HCT116 (cell line): ENCODE data around the gene ACAT2. TPM values are rescaled to one million over a fixed set of nuclear protein-coding genes. Genes with fewer than 3 reads are reported as not detected.
"Not testable (repeated sequence)": the region's sequence is repeated elsewhere in the genome, so short reads cannot be mapped to it uniquely, and the experiment has no call there.

Source experiments
- ATAC-seq: fragments of 200-7000 bp; cut with Tn5 transposase; 2 replicates; pipeline ENCODE4 v1.9.1; 2020; ENCODE audit warnings: mild to moderate bottlenecking, moderate library complexity
- BruUV-seq: library from RNA; stranded (reverse); fragments of 400-500 nt; replicated peaks from 2 replicates; lab custom pipeline; 2021; lab: Mats Ljungman, UMichigan
- CTCF ChIA-PET: fragments of 300-600 bp; sonication (Branson Sonifier 250); formaldehyde crosslinking; loops from one replicate; lab custom pipeline; 2021; ENCODE audit warnings: antibody characterized with exemption; lab: Charles Lee
- POLR2A ChIA-PET: fragments of 300-600, 350-600 bp; sonication (Branson Sonifier 250); formaldehyde crosslinking; loops from one replicate; lab custom pipeline; 2021; ENCODE audit warnings: antibody characterized with exemption; lab: Charles Lee
- RAD21 ChIA-PET, 2 experiments: fragments of 300-600 bp; sonication (Branson Sonifier 250); formaldehyde crosslinking; loops; one replicate each; lab custom pipeline; 2023; ENCODE audit warnings: low total read pairs in 2 of 2; ENCODE audit not compliant: uncharacterized antibody in 2 of 2, unreplicated experiment in 2 of 2, low non-redundant PET in 1 of 2; lab: Charles Lee
- DNase-seq: peaks from one replicate; pipeline ENCODE4 v3.0.0-alpha.2; 2010; ENCODE audit warnings: low read depth, low spot score
- H2AFZ ChIP-seq: fragments of 200-600 bp; shearing (Covaris generic), sonication (generic); 2 replicates; pipeline ENCODE4 v1.6.1; 2017; ENCODE audit warnings: low read depth, mixed run types, mixed read lengths, antibody characterized with exemption, low read length; ENCODE audit not compliant: poor library complexity, severe bottlenecking
- H3K27ac ChIP-seq: 2 replicates; pipeline ENCODE4 v1.5.1; 2012; ENCODE audit warnings: low read depth, low read length
- H3K27me3 ChIP-seq: fragments of 200-600 bp; sonication (generic); 2 replicates; pipeline ENCODE4 v1.6.1; 2016; ENCODE audit warnings: mixed run types, low read length, mixed read lengths; ENCODE audit not compliant: insufficient read depth
- H3K36me3 ChIP-seq, 2 experiments: fragments of 200-500 bp in 1 of 2; fragments of 200-600 bp in 1 of 2; sonication (Bioruptor generic) in 1 of 2; sonication (generic) in 1 of 2; 2 replicates each; pipeline versions ENCODE4 v1.5.1 to v1.6.1; 2014 to 2016; ENCODE audit warnings: low read length in 2 of 2, inconsistent platforms in 1 of 2, mixed read lengths in 1 of 2, mixed run types in 1 of 2; ENCODE audit not compliant: insufficient read depth in 2 of 2, control insufficient read depth in 1 of 2
- H3K4me1 ChIP-seq, 2 experiments: fragments of 200-600 bp in 1 of 2; sonication (generic) in 1 of 2; 2 replicates each; pipeline versions ENCODE4 v1.5.1 to v1.6.1; 2012 to 2017; ENCODE audit warnings: low read length in 2 of 2, inconsistent platforms in 1 of 2, mild to moderate bottlenecking in 1 of 2, mixed read lengths in 1 of 2, mixed run types in 1 of 2, moderate library complexity in 1 of 2; ENCODE audit not compliant: insufficient read depth in 2 of 2, control insufficient read depth in 1 of 2
- H3K4me2 ChIP-seq: fragments of 200-600 bp; sonication (generic); 2 replicates; pipeline ENCODE4 v1.6.1; 2017; ENCODE audit warnings: mixed run types, low read length, mixed read lengths
- H3K4me3 ChIP-seq, 2 experiments: fragments of 200-600 bp in 1 of 2; sonication (generic) in 1 of 2; replicated peaks in 1 of 2; 2 replicates each; pipeline ENCODE4 v1.5.1; 2011 to 2016; ENCODE audit warnings: low read length in 2 of 2, control low read depth in 1 of 2, low read depth in 1 of 2, mild to moderate bottlenecking in 1 of 2, mixed read lengths in 1 of 2, mixed run types in 1 of 2
- H3K79me2 ChIP-seq: fragments of 200-600 bp; sonication (generic); 2 replicates; pipeline ENCODE4 v1.6.1; 2017; ENCODE audit warnings: mild to moderate bottlenecking, mixed run types, low read length, moderate library complexity, mixed read lengths; ENCODE audit not compliant: insufficient read depth
- H3K9ac ChIP-seq: fragments of 200-600 bp; sonication (generic); 2 replicates; pipeline ENCODE4 v1.6.1; 2016; ENCODE audit warnings: low read length, mixed read lengths
- H3K9me2 ChIP-seq: fragments of 200-600 bp; sonication (generic), shearing (Covaris generic); 2 replicates; pipeline ENCODE4 v1.6.1; 2017; ENCODE audit warnings: mixed run types, mild to moderate bottlenecking, moderate library complexity; ENCODE audit not compliant: insufficient read depth
- H3K9me3 ChIP-seq, 2 experiments: fragments of 200-500 bp in 1 of 2; fragments of 200-600 bp in 1 of 2; sonication (Bioruptor generic) in 1 of 2; sonication (generic) in 1 of 2; 2 replicates each; pipeline ENCODE4 v1.6.1; 2014 to 2017; ENCODE audit warnings: low read length in 2 of 2, mixed read lengths in 2 of 2, inconsistent platforms in 1 of 2, low read depth in 1 of 2, mild to moderate bottlenecking in 1 of 2, mixed run types in 1 of 2, moderate library complexity in 1 of 2; ENCODE audit not compliant: control insufficient read depth in 1 of 2, insufficient read depth in 1 of 2
- H4K20me1 ChIP-seq: fragments of 200-600 bp; sonication (generic), shearing (Covaris generic); 2 replicates; pipeline ENCODE4 v1.6.1; 2017; ENCODE audit warnings: mixed run types, mild to moderate bottlenecking, moderate library complexity; ENCODE audit not compliant: insufficient read depth
- ATF3 ChIP-seq: IDR thresholded peaks from 2 replicates; pipeline ENCODE4 v1.6.1; 2012
- CTCF ChIP-seq, 3 experiments: fragments of 200-600 bp in 1 of 3; sonication (generic) in 1 of 3; IDR thresholded peaks in 2 of 3; conservative IDR thresholded peaks in 1 of 3; 2 replicates each; pipeline ENCODE4 v1.5.1; 2012 to 2017; ENCODE audit warnings: low read depth in 2 of 3, low read length in 2 of 3, antibody characterized with exemption in 1 of 3, borderline replicate concordance in 1 of 3, control low read depth in 1 of 3, mild to moderate bottlenecking in 1 of 3, mixed read lengths in 1 of 3, mixed run types in 1 of 3, moderate library complexity in 1 of 3; ENCODE audit not compliant: insufficient read depth in 1 of 3
- EGR1 ChIP-seq: IDR thresholded peaks from 2 replicates; pipeline ENCODE4 v1.6.1; 2012; ENCODE audit warnings: low read depth
- EZH2 ChIP-seq: fragments of 200-600 bp; sonication (generic); IDR thresholded peaks from 2 replicates; pipeline ENCODE4 v1.6.1; 2017; ENCODE audit warnings: antibody characterized with exemption, mixed run types
- FOSL1 ChIP-seq: IDR thresholded peaks from 2 replicates; pipeline ENCODE4 v1.6.1; 2012; ENCODE audit warnings: low read depth
- JUND ChIP-seq: IDR thresholded peaks from 2 replicates; pipeline ENCODE4 v1.6.1; 2012
- MAX ChIP-seq: IDR thresholded peaks from 2 replicates; pipeline ENCODE4 v1.6.1; 2012
- POLR2AphosphoS5 ChIP-seq: IDR thresholded peaks from 2 replicates; pipeline ENCODE4 v1.6.1; 2011; ENCODE audit warnings: mild to moderate bottlenecking, low read depth, low read length, moderate library complexity
- RAD21 ChIP-seq: IDR thresholded peaks from 2 replicates; pipeline ENCODE4 v1.6.1; 2012; ENCODE audit warnings: low read depth, mild to moderate bottlenecking
- REST ChIP-seq: IDR thresholded peaks from 2 replicates; pipeline ENCODE4 v1.6.1; 2012; ENCODE audit warnings: low read depth
- SIN3A ChIP-seq: IDR thresholded peaks from 2 replicates; pipeline ENCODE4 v1.6.1; 2012; ENCODE audit warnings: low read depth
- SRF ChIP-seq: IDR thresholded peaks from 2 replicates; pipeline ENCODE4 v1.6.1; 2012; ENCODE audit warnings: low read depth
- TCF7L2 ChIP-seq: IDR thresholded peaks from 2 replicates; pipeline ENCODE4 v1.7.0; 2011; ENCODE audit warnings: borderline replicate concordance, inconsistent platforms; ENCODE audit not compliant: insufficient read depth, insufficient read length; ENCODE audit errors: extremely low read depth
- YY1 ChIP-seq: IDR thresholded peaks from 2 replicates; pipeline ENCODE4 v1.6.1; 2011; ENCODE audit warnings: low read length, low read depth, moderate library complexity, mild to moderate bottlenecking; ENCODE audit not compliant: insufficient replicate concordance; ENCODE audit errors: extremely low read depth
- ZNF274 ChIP-seq: fragments of 200-500 bp; sonication (Bioruptor generic); IDR thresholded peaks from 2 replicates; pipeline ENCODE4 v1.6.1; 2014; ENCODE audit warnings: mild to moderate bottlenecking, low read depth, low read length, inconsistent platforms
- intact Hi-C: fragments of 100-400 bp; cut with micrococcal nuclease; formaldehyde crosslinking; loops from 2 replicates; pipeline ENCODE4 v1.10.0; 2022
- total RNA-seq: library from RNA; stranded (reverse); gene quantifications from one replicate; pipeline ENCODE4 v1.2.1, GENCODE V29; 2021; ENCODE audit not compliant: unreplicated experiment

The ACAT2 gene
- total RNA-seq, 1 experiment from 2014 or later: 41.6 TPM

- H2AFZ ChIP-seq, H3K9me3 ChIP-seq, BruUV-seq, H3K4me2 ChIP-seq, H3K4me3 ChIP-seq, POLR2A ChIA-PET, CTCF ChIA-PET, H3K4me1 ChIP-seq, H3K79me2 ChIP-seq, intact Hi-C loops, ATAC-seq, H3K27ac ChIP-seq, H3K36me3 ChIP-seq, H3K9ac ChIP-seq, RAD21 ChIA-PET, DNase-seq, H3K27me3 ChIP-seq, H3K9me2 ChIP-seq, H4K20me1 ChIP-seq: not testable (repeated sequence)
Observed at GRCh38 chr6:159824690-159825089, 62.8 kb downstream of the ACAT2 start.

- no peaks in the 10 kb centered on the region for H3K9me2 ChIP-seq
- no peaks in the 10 kb centered on the region for H3K27me3 ChIP-seq
- no peaks in the 10 kb centered on the region for H3K9me3 ChIP-seq
- DNase-seq (no peak), ATAC-seq (no peak)
- H3K4me2 ChIP-seq: no peak overlapping the region
- intact Hi-C loops: no loop called here
- no peak overlapping the region for H3K27ac ChIP-seq
- no TSS peak for BruUV-seq
- POLR2A ChIA-PET: no interaction called here
- no peaks in the 10 kb centered on the region for H4K20me1 ChIP-seq
- RAD21 ChIA-PET: no interaction called here
- H3K79me2 ChIP-seq: no peaks in the 10 kb centered on the region
- no peaks in the 10 kb centered on the region for H3K4me1 ChIP-seq
- H3K9ac ChIP-seq: no peak overlapping the region
- H2AFZ ChIP-seq: no peak overlapping the region
- CTCF ChIA-PET: no interaction called here
- H3K4me3 ChIP-seq: no peak overlapping the region
- no peaks in the 10 kb centered on the region for H3K36me3 ChIP-seq
- TF ChIP-seq TCF7L2 (no peak), SIN3A (no peak), ATF3 (no peak), CTCF (IDR thresholded peaks at IDR 0.05 in 2 of 3, conservative IDR thresholded peaks at IDR 0.05 in 1 of 3; ENCODE audit: borderline replicate concordance in 1 of 3, insufficient read depth in 1 of 3, low read depth in 2 of 3, low read length in 2 of 3) (no peak), YY1 (no peak), MAX (no peak), JUND (no peak), POLR2AphosphoS5 (no peak), EZH2 (no peak), ZNF274 (no peak), SRF (no peak), FOSL1 (no peak), RAD21 (no peak), EGR1 (no peak), REST (no peak)
Observed at GRCh38 chr6:159826004-159826403, 64.2 kb downstream of the ACAT2 start.
